Measurements from ENCODE around the gene SPI1.

GRCh38 chr11:47324520-47324919, 53.8 kb downstream of the SPI1 start:
- TF ChIP-seq EGR1 (IDR thresholded peaks at IDR 0.05), result no peak
- no peak for TF ChIP-seq MAX (IDR thresholded peaks at IDR 0.05)
- no peak for TF ChIP-seq FOXM1 (IDR thresholded peaks at IDR 0.05; ENCODE audit: borderline replicate concordance, low read depth)
- TF ChIP-seq NFIC (IDR thresholded peaks at IDR 0.05), result no peak
- no peak for TF ChIP-seq TAF1 (IDR thresholded peaks at IDR 0.05; ENCODE audit: low read depth)
- no peak for TF ChIP-seq YY1 (IDR thresholded peaks at IDR 0.05; ENCODE audit: low read depth)
- TF ChIP-seq CEBPB (IDR thresholded peaks at IDR 0.05), result no peak
- no peak for TF ChIP-seq REST (IDR thresholded peaks at IDR 0.05; ENCODE audit: low read depth)

Data from Ishikawa (cell line).